ENCODE data around the gene CLK1.

The CLK1 gene

DNA sequence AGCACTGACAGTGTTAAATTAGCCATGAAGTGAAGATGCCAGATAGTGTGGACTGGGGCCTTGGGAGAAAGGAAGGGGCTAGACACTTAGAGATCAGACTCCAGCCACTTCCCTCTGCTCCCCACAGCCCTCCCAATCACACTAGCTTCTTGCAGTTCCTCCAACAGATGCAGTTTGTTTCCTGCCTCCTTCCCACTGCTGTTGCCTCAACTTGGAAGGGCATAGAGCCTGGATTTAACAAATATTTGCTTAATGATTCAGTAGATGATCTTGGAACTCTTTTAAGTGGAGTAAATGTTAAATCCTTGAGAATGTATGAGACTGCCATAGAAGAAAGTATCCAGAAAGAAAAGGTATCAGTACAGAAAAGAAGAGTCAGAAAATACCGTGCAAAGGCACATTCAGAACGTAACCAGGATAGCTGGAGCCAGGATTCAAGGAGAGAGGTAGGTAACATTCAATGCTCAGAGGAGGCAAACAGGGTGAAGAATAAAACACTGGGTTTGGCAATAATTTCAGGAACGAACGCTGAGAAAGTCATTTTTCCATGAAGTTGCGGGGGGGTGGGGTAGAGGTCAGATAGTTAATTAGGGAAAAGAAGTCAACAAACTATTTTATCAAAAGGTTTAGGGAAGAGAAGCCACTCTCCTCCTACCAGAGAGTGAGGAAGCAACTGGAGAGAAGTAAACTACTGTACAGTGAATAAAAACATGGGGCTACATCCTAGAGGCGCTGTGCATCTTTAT, 54.0 kb downstream of the CLK1 start:
- DNase-seq, result no peak

DNA sequence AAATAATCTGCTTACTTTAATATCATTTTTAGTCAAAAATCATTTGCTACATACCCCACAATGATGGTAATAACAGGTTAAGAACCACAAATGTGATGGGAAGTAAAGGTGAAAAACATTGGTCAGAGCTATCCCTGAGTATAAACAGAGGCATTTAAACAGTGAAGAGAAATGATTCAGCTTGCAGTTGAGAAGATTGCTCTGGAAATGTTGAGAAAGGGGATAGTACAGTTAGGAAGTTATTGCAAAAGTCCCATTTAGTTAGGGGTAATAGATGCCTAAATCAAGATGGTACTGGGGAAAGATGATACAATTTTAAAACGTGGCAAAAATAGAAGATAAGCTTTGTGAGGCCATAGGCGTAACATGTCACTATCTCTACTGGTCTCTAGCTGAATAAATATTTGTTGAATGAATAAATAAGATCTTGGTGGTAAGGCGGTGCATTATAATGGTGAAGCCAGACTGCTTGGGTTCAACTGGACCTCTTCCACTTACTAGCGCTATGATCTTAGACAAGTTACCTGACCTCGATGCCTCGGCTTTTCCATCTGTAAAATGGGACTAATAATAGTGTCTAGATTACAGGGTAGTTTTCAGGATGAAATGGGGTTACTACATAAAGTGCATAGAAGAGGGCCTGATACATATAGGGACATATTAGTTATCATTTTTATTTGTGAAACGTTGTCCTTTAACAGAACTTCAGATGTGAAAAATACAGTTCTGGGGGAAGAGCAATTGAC, 54.8 kb downstream of the CLK1 start:
- DNase-seq, result no peak

Data from GOT3 (cell line).